HEK293T (cell line): ENCODE results near the gene RUVBL2.

Experiments
- CTCF ChIA-PET: fragments of 350-600 bp; formaldehyde crosslinking; extraction: SDS; loops from one replicate; lab custom pipeline; 2021; ENCODE audit warnings: antibody characterized with exemption, inconsistent platforms; lab: Yijun Ruan, JAX
- POLR2A ChIA-PET: fragments of 350-600 bp; formaldehyde crosslinking; extraction: SDS; loops from one replicate; lab custom pipeline; 2020; ENCODE audit warnings: antibody characterized with exemption, inconsistent platforms; lab: Yijun Ruan, JAX
- DNase-seq: peaks from one replicate; pipeline ENCODE4 v3.0.0; 2012; ENCODE audit warnings: mixed read lengths; ENCODE audit errors: extremely low spot score
- ARNT ChIP-seq: fragments of 450-650 bp; IDR thresholded peaks from 2 replicates; pipeline ENCODE4 v1.6.1; 2017; ENCODE audit warnings: mild to moderate bottlenecking
- BHLHE40 ChIP-seq: fragments of 450-650 bp; IDR thresholded peaks from 2 replicates; pipeline ENCODE4 v1.6.1; 2016; ENCODE audit warnings: mild to moderate bottlenecking, moderate library complexity, borderline replicate concordance
- CTBP1 ChIP-seq: fragments of 450-650 bp; IDR thresholded peaks from 2 replicates; pipeline ENCODE4 v1.6.1; 2016; ENCODE audit warnings: borderline replicate concordance
- ELF4 ChIP-seq: fragments of 450-650 bp; IDR thresholded peaks from 2 replicates; pipeline ENCODE4 v1.6.1; 2017; ENCODE audit warnings: antibody characterized with exemption
- FOXA1 ChIP-seq: fragments of 450-650 bp; IDR thresholded peaks from 2 replicates; pipeline ENCODE4 v1.6.1; 2016; ENCODE audit warnings: mild to moderate bottlenecking
- FOXK2 ChIP-seq: fragments of 450-650 bp; IDR thresholded peaks from 2 replicates; pipeline ENCODE4 v1.6.1; 2016; ENCODE audit warnings: mild to moderate bottlenecking
- FOXM1 ChIP-seq: fragments of 450-650 bp; IDR thresholded peaks from 2 replicates; pipeline ENCODE4 v1.6.1; 2017; ENCODE audit warnings: mild to moderate bottlenecking, borderline replicate concordance
- HDGF ChIP-seq: fragments of 450-650 bp; IDR thresholded peaks from 2 replicates; pipeline ENCODE4 v1.6.1; 2017; ENCODE audit warnings: antibody characterized with exemption, borderline replicate concordance
- L3MBTL2 ChIP-seq: fragments of 450-650 bp; conservative IDR thresholded peaks from 2 replicates; pipeline ENCODE4 v1.6.1; 2016; ENCODE audit warnings: mild to moderate bottlenecking
- LEF1 ChIP-seq: fragments of 450-650 bp; IDR thresholded peaks from 2 replicates; pipeline ENCODE4 v1.6.1; 2017; ENCODE audit warnings: mild to moderate bottlenecking, borderline replicate concordance
- NFRKB ChIP-seq: fragments of 450-650 bp; IDR thresholded peaks from 2 replicates; pipeline ENCODE4 v1.6.1; 2016; ENCODE audit warnings: mild to moderate bottlenecking, moderate library complexity
- SP1 ChIP-seq: fragments of 450-650 bp; IDR thresholded peaks from 2 replicates; pipeline ENCODE4 v1.6.1; 2017
- SUZ12 ChIP-seq: fragments of 450-650 bp; IDR thresholded peaks from 2 replicates; pipeline ENCODE4 v1.6.1; 2016; ENCODE audit warnings: mild to moderate bottlenecking
- TARDBP ChIP-seq: fragments of 450-650 bp; IDR thresholded peaks from 2 replicates; pipeline ENCODE4 v1.6.1; 2016
- ZNF384 ChIP-seq: fragments of 450-650 bp; IDR thresholded peaks from 2 replicates; pipeline ENCODE4 v1.6.1; 2016
- TF ChIP-seq, protein P1 (sequence below): fragments of 450-650 bp; IDR thresholded peaks from 2 replicates; pipeline ENCODE4 v1.6.1; 2016

RUVBL2 gene

DNA sequence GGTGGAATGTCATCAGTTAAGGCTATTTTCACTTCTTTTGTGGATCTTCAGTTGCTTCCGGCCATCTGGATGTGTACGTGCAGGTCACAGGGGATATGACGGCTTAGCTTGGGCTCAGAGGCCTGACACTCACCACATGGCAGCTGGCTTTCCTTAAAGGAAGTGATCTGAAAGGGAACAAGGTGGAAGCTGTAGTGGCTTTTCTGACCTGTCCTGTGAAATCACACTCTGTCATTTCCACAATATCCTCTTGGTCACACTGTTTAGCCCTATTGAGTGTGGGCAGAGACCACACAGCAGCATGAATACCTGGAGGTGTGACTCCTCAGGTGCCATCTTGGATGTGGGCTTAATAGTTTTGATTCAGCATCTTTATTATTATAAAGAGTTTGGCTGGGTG, 43.5 kb upstream of the RUVBL2 start:
- TF ChIP-seq FOXM1 = no peak
- no peak for TF ChIP-seq FOXK2
- no peak for TF ChIP-seq ZNF384
- TF ChIP-seq SP1 = no peak
- TF ChIP-seq LEF1 = no peak
- ChIA-PET POLR2A (no interaction called here), CTCF (no interaction called here)
- DNase-seq = no peak

DNA sequence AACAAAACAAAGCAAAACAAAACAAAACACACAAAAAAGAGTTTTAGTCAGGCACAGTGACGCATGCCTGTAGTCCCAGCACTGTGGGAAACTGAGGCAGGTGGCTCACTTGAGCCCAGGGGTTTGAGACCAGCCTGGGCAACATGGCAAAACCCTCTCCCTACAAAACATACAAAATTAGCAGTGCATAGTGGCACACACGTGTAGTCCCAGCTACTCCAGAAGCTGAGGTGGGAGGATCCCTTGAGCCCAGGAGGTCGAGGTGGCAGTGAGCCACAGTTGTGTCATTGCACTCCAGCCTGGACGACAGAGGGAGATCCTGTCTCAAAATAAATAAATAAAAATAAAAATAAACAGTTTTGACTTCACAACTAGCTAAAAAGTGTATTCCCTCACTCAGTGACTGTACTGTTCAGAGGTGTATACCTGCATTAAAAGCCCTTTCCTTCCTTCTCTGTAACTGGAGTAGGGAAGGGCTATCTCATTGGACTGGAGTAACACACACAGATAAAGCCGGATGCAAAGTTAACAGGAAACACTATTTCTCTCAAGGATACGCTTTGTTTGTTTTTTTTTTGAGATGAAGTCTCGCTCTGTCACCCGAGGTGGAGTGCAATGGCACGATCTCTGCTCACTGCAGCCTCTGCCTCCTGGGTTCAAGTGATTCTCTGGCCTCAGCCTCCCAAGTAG, 42.7 kb upstream of the RUVBL2 start:
- ChIA-PET CTCF (no interaction called here), POLR2A (interaction anchor here (0.5 to 0.7 kb wide), 3 partner anchors 13 to 78 kb away, joined by 3 to 4 read pairs (median 3); partner anchors contain the start of gene PPP1R15A)
- no peak for DNase-seq
- TF ChIP-seq, protein P1, sequence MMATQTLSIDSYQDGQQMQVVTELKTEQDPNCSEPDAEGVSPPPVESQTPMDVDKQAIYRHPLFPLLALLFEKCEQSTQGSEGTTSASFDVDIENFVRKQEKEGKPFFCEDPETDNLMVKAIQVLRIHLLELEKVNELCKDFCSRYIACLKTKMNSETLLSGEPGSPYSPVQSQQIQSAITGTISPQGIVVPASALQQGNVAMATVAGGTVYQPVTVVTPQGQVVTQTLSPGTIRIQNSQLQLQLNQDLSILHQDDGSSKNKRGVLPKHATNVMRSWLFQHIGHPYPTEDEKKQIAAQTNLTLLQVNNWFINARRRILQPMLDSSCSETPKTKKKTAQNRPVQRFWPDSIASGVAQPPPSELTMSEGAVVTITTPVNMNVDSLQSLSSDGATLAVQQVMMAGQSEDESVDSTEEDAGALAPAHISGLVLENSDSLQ = no peak
- no peak for TF ChIP-seq HDGF
- no peak for TF ChIP-seq ELF4
- no peak for TF ChIP-seq LEF1
- no peak for TF ChIP-seq TARDBP
- TF ChIP-seq CTBP1 = no peak
- no peak for TF ChIP-seq FOXM1
- TF ChIP-seq SP1 = no peak
- TF ChIP-seq ZNF384 = no peak
- no peak for TF ChIP-seq NFRKB
- no peak for TF ChIP-seq SUZ12
- TF ChIP-seq BHLHE40 = no peak
- TF ChIP-seq ARNT = no peak

DNA sequence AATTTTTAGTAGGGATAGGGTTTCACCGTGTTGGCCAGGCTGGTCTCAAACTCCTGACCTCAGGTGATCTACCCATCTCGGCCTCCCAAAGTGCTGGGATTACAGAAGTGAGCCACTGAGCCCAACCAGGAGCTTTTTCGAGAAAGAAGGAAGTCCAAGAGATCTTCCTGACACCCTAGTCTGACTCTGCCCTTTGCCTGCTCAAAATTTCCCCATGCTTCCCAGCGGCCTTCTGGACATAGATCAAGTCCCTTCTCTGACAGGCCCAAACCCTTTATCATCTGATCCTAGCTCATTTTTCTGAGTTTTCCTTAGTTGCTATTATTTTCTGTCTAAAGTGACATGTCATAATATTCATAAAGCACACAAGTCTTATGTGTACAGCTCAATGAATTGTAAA, 40.5 kb upstream of the RUVBL2 start:
- ChIA-PET CTCF (interaction anchor here (0.6 to 2.2 kb wide), 2 partner anchors 18 to 310 kb away, joined by 3 to 10 read pairs; no protein-coding TSS in a partner anchor), POLR2A (interaction anchor here (0.6 to 3.1 kb wide), 5 partner anchors 11 to 160 kb away, joined by 3 to 18 read pairs (median 7); partner anchors contain the start of gene DHDH)
- DNase-seq = no peak
- TF ChIP-seq, protein P1 = no peak
- TF ChIP-seq LEF1 = no peak
- TF ChIP-seq HDGF = no peak
- no peak for TF ChIP-seq CTBP1
- TF ChIP-seq BHLHE40 = no peak
- no peak for TF ChIP-seq FOXA1
- no peak for TF ChIP-seq ARNT
- TF ChIP-seq L3MBTL2 = no peak
- TF ChIP-seq TARDBP = no peak
- no peak for TF ChIP-seq ELF4
- no peak for TF ChIP-seq ZNF384
- no peak for TF ChIP-seq SUZ12

DNA sequence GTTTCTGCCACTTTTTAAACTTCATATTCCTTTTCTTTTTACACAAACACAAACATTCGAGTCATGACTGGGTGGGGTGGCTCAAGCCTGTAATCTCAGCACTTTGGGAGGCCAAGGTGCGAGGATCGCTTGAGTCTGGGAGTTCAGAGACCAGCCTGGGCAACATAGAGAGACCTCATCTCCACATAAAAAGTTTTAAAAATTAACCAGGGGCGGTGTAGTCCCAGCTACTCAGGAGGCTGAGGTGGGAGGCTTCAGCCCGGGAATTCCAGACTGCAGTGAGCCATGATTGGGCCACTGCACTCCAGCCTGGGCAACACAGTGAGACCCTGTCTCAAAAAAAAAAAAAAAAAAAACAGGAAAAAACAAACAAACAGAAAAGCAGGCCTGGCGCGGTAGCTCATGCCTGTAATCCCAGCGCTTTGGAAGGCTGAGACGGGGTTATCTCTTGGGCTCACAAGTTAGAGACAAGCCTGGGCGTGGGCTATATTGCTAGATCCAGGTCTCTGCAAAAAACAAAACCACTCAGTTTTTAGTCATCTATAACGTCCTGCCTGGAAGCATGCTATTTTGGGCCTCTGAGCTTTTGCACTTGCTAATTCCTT, 39.6 kb upstream of the RUVBL2 start:
- no peak for DNase-seq
- POLR2A ChIA-PET = interaction anchor here (0.6 to 3.1 kb wide), 14 partner anchors 8 to 723 kb away, joined by 3 to 18 read pairs (median 4); partner anchors contain the start of genes DHDH, FTL, GYS1 and PPP1R15A
- CTCF ChIA-PET = interaction anchor here (0.6 to 2.2 kb wide), 3 partner anchors 17 to 425 kb away, joined by 3 to 10 read pairs (median 5); partner anchors contain the start of gene DHDH
- TF ChIP-seq ZNF384 = peak; percentile 88
- no peak for TF ChIP-seq FOXM1

DNA sequence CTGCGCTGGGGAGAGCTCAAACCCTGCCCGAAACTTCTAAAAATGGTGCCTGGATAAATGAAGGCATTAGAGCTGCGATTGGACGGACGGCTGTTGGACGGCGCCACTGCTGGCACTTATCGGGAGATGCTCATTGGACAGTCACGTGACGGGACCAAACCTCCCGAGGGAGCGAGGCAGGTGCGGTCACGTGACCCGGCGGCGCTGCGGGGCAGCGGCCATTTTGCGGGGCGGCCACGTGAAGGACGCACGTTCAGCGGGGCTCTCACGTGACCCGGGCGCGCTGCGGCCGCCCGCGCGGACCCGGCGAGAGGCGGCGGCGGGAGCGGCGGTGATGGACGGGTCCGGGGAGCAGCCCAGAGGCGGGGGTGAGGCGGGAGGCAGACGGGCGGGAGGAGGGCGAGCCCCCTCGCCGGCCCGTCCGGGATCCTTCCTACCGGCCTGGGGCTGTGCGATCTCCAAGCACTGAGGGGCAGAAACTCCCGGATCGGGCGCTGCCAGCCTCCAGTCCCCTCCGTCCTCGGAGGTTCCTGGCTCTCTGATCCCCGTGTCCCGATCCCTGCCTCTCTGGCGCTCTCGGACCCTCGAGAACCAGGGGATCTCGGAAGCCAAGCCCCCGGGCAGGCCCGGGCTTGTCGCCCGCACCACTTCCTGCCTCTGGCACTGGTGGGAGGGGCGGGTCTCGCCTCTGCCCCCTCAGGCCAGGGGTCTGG, 38.9 kb upstream of the RUVBL2 start, which contains the start of gene BAX:
Gene BAX (plus strand): TSS at position 281 of the 713 bp plus-strand sequence. CDS start 54 bp downstream, at position 335.
- TF ChIP-seq SP1 (no peak), CTBP1 (no peak), FOXA1 (no peak), BHLHE40 (no peak), ARNT (0 out of 2 replicates have a peak, but pooled peaks have one; percentile 55)
- TF ChIP-seq, protein P1 = peak; percentile 45

DNA sequence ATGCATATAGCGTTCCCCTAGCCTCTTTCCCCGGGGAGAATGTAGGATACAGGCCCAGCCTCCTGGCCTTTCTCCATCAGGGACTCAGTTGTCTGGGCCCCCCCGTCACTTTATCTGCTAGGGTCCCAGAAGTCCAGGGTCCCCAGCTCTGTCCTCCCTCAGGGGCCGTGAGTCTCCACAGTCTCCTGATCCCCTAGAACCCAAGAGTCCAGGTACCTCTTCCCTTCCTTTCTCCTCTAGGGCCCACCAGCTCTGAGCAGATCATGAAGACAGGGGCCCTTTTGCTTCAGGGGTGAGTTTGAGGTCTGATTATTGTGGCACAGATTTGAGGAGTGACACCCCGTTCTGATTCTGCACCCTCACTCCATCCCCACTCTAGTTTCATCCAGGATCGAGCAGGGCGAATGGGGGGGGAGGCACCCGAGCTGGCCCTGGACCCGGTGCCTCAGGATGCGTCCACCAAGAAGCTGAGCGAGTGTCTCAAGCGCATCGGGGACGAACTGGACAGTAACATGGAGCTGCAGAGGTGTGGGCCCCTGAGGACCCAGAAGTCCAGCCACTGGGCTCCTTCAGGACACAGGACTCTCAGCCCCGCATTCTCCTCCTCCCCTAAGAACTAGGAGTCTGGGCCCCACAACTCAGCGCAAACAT, 38.3 kb upstream of the RUVBL2 start:
- DNase-seq = no peak
- TF ChIP-seq FOXK2 (no peak), ELF4 (no peak), L3MBTL2 (no peak)
- POLR2A ChIA-PET = interaction anchor here (1.1 to 3.1 kb wide), 4 partner anchors 9 to 38 kb away, joined by 3 to 18 read pairs (median 6); partner anchors contain the start of genes FTL, GYS1 and RUVBL2
- CTCF ChIA-PET = no interaction called here

More for the DNA sequence above, 38.9 kb upstream of the RUVBL2 start, which contains the start of gene BAX:
- DNase-seq = peak; percentile 98
- CTCF ChIA-PET = interaction anchor here (0.6 to 2.2 kb wide), 3 partner anchors 16 to 425 kb away, joined by 3 to 10 read pairs (median 5); partner anchors contain the start of gene DHDH
- POLR2A ChIA-PET = interaction anchor here (0.6 to 3.1 kb wide), 14 partner anchors 8 to 722 kb away, joined by 3 to 18 read pairs (median 4); partner anchors contain the start of genes DHDH, FTL, GYS1 and PPP1R15A
